ENCODE measurements around the gene PTPRU. TPM values are rescaled to one million over a fixed set of nuclear protein-coding genes. Genes with fewer than 3 reads are reported as not detected.

PTPRU gene
- total RNA-seq, 1 experiment from 2014 or later: 0.72 TPM

DNA sequence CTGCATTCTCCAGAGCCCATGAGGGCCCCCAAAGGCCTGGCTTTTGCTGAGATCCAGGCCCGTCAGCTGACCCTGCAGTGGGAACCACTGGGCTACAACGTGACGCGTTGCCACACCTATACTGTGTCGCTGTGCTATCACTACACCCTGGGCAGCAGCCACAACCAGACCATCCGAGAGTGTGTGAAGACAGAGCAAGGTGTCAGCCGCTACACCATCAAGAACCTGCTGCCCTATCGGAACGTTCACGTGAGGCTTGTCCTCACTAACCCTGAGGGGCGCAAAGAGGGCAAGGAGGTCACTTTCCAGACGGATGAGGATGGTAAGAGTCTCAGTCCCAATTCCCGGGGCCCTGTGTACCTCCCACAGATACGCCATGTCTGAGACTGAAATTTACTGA, 39.1 kb downstream of the PTPRU start:
- H3K27ac ChIP-seq (ENCODE audit: low read length): no peak overlapping the region
- TF ChIP-seq CTCF (IDR thresholded peaks at IDR 0.05): no peak
- TF ChIP-seq POLR2AphosphoS5 (IDR thresholded peaks at IDR 0.05; ENCODE audit: low read depth, low read length): no peak
- no peak for TF ChIP-seq TCF7L2 (IDR thresholded peaks at IDR 0.05; ENCODE audit: low read depth, low read length)
- no peak for TF ChIP-seq SIN3A (IDR thresholded peaks at IDR 0.05; ENCODE audit: borderline replicate concordance, insufficient read depth, low read depth, low read length)
- TF ChIP-seq, protein P1, sequence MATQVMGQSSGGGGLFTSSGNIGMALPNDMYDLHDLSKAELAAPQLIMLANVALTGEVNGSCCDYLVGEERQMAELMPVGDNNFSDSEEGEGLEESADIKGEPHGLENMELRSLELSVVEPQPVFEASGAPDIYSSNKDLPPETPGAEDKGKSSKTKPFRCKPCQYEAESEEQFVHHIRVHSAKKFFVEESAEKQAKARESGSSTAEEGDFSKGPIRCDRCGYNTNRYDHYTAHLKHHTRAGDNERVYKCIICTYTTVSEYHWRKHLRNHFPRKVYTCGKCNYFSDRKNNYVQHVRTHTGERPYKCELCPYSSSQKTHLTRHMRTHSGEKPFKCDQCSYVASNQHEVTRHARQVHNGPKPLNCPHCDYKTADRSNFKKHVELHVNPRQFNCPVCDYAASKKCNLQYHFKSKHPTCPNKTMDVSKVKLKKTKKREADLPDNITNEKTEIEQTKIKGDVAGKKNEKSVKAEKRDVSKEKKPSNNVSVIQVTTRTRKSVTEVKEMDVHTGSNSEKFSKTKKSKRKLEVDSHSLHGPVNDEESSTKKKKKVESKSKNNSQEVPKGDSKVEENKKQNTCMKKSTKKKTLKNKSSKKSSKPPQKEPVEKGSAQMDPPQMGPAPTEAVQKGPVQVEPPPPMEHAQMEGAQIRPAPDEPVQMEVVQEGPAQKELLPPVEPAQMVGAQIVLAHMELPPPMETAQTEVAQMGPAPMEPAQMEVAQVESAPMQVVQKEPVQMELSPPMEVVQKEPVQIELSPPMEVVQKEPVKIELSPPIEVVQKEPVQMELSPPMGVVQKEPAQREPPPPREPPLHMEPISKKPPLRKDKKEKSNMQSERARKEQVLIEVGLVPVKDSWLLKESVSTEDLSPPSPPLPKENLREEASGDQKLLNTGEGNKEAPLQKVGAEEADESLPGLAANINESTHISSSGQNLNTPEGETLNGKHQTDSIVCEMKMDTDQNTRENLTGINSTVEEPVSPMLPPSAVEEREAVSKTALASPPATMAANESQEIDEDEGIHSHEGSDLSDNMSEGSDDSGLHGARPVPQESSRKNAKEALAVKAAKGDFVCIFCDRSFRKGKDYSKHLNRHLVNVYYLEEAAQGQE (IDR thresholded peaks at IDR 0.05; ENCODE audit: insufficient read depth in 1 of 2, low read depth in 2 of 2, low read length in 1 of 2): no peak
- intact Hi-C loops (cut with micrococcal nuclease; ENCODE audit: unreplicated experiment): no loop called here
- ATAC-seq: no peak
- H3K4me3 ChIP-seq (ENCODE audit: low read depth in 2 of 2, low read length in 2 of 2): no peak overlapping the region
- no peaks in the 10 kb centered on the region for H3K9me3 ChIP-seq (ENCODE audit: control insufficient read depth, insufficient read depth, low read depth, low read length)
- H3K4me1 ChIP-seq (ENCODE audit: control insufficient read depth, insufficient read depth, low read length): peaks cover 5% of the 10 kb centered on the region; the same call in 1 of the 2 replicates
- DNase-seq (ENCODE audit: low read depth, low spot score): no peak
- POLR2A ChIA-PET: interaction anchor here (0.6 kb wide), 1 partner anchor 1581 kb away, joined by 5 read pairs; no protein-coding TSS in a partner anchor
- CTCF ChIA-PET: interaction anchor here (0.6 to 0.7 kb wide), 2 partner anchors 19 to 146 kb away, joined by 3 to 5 read pairs; no protein-coding TSS in a partner anchor
- no TSS peak for BruUV-seq (replicated peaks)
- in situ Hi-C loops (cut with HindIII; ENCODE audit: low pct_unique_long_range_greater_than_20kb, low sequenced_read_pairs): no loop called here
- no peaks in the 10 kb centered on the region for H3K27me3 ChIP-seq (ENCODE audit: control insufficient read depth, insufficient read depth, low read length)
- H3K36me3 ChIP-seq (ENCODE audit: control insufficient read depth, insufficient read depth, low read length): no peaks in the 10 kb centered on the region

- ChIA-PET CTCF (no interaction called here), POLR2A (no interaction called here)
- Histone ChIP-seq H3K27me3 (ENCODE audit: control insufficient read depth, insufficient read depth, low read length) (no peaks in the 10 kb centered on the region), H3K4me3 (ENCODE audit: low read depth in 2 of 2, low read length in 2 of 2) (no peak overlapping the region), H3K27ac (ENCODE audit: low read length) (no peak overlapping the region), H3K36me3 (ENCODE audit: control insufficient read depth, insufficient read depth, low read length) (no peaks in the 10 kb centered on the region), H3K4me1 (ENCODE audit: control insufficient read depth, insufficient read depth, low read length) (no peaks in the 10 kb centered on the region), H3K9me3 (ENCODE audit: control insufficient read depth, insufficient read depth, low read depth, low read length) (no peaks in the 10 kb centered on the region)
- intact Hi-C loops (cut with micrococcal nuclease; ENCODE audit: unreplicated experiment): no loop called here
- ATAC-seq: no peak
- in situ Hi-C loops (cut with HindIII; ENCODE audit: low pct_unique_long_range_greater_than_20kb, low sequenced_read_pairs): no loop called here
- DNase-seq (ENCODE audit: low read depth, low spot score): no peak
- BruUV-seq (replicated peaks): no TSS peak
- TF ChIP-seq TCF7L2 (IDR thresholded peaks at IDR 0.05; ENCODE audit: low read depth, low read length): no peak
- TF ChIP-seq, protein P1 (IDR thresholded peaks at IDR 0.05; ENCODE audit: insufficient read depth in 1 of 2, low read depth in 2 of 2, low read length in 1 of 2): no peak
- TF ChIP-seq CTCF (IDR thresholded peaks at IDR 0.05): no peak
These were observed 41.8 kb downstream of the PTPRU start for GRCh38 chr1:29278124-29278523.
